HUES48 (cell line): ENCODE results near the gene RXRB.

Experiments
- H3K27ac ChIP-seq: one replicate; pipeline ENCODE4 v1.7.0; 2013; ENCODE audit warnings: low read depth, low read length, inconsistent platforms
- H3K27me3 ChIP-seq: 2 replicates; pipeline ENCODE4 v1.6.1; 2013; ENCODE audit warnings: mild to moderate bottlenecking, low read length; ENCODE audit not compliant: control insufficient read depth, insufficient read depth
- H3K36me3 ChIP-seq: 2 replicates; pipeline ENCODE4 v1.6.1; 2013; ENCODE audit warnings: low read length; ENCODE audit not compliant: control insufficient read depth, insufficient read depth
- H3K4me1 ChIP-seq: 2 replicates; pipeline ENCODE4 v1.6.1; 2013; ENCODE audit warnings: mild to moderate bottlenecking, low read length; ENCODE audit not compliant: control insufficient read depth, insufficient read depth
- H3K4me3 ChIP-seq: 2 replicates; pipeline ENCODE4 v1.5.1; 2013; ENCODE audit warnings: mild to moderate bottlenecking, low read depth, low read length
- H3K9ac ChIP-seq: 2 replicates; pipeline ENCODE4 v1.6.1; 2013; ENCODE audit warnings: mild to moderate bottlenecking, low read depth, low read length, moderate library complexity
- H3K9me3 ChIP-seq: 2 replicates; pipeline ENCODE4 v1.6.1; 2013; ENCODE audit warnings: low read length; ENCODE audit not compliant: control insufficient read depth, insufficient read depth

Gene RXRB

GRCh38 chr6:33171880-33172687, 28.4 kb downstream of the RXRB start:
- H3K4me3 ChIP-seq = no peak overlapping the region
- H3K36me3 ChIP-seq = no peaks in the 10 kb centered on the region
- peaks cover 6% of the 10 kb centered on the region; the same call in 1 of the 2 replicates for H3K4me1 ChIP-seq
- no peaks in the 10 kb centered on the region for H3K27me3 ChIP-seq
- H3K9me3 ChIP-seq = no peaks in the 10 kb centered on the region
- no peak overlapping the region for H3K9ac ChIP-seq
- H3K27ac ChIP-seq = no peak overlapping the region

- H3K4me3 ChIP-seq = no peak overlapping the region
- H3K27ac ChIP-seq = no peak overlapping the region
- H3K9me3 ChIP-seq = no peaks in the 10 kb centered on the region
- H3K4me1 ChIP-seq = peaks cover 6% of the 10 kb centered on the region; the same call in 1 of the 2 replicates
- no peaks in the 10 kb centered on the region for H3K27me3 ChIP-seq
- no peak overlapping the region for H3K9ac ChIP-seq
- no peaks in the 10 kb centered on the region for H3K36me3 ChIP-seq
Measured at GRCh38 chr6:33171016-33171879, 29.2 kb downstream of the RXRB start.

GRCh38 chr6:33170176-33171015, 30.1 kb downstream of the RXRB start:
- no peaks in the 10 kb centered on the region for H3K27me3 ChIP-seq
- no peaks in the 10 kb centered on the region for H3K9me3 ChIP-seq
- H3K4me1 ChIP-seq = peaks cover 6% of the 10 kb centered on the region; the same call in 1 of the 2 replicates
- no peak overlapping the region for H3K27ac ChIP-seq
- H3K36me3 ChIP-seq = no peaks in the 10 kb centered on the region
- no peak overlapping the region for H3K4me3 ChIP-seq
- no peak overlapping the region for H3K9ac ChIP-seq

GRCh38 chr6:33169291-33170175, 30.9 kb downstream of the RXRB start:
- Histone ChIP-seq H3K27ac (no peak overlapping the region), H3K4me1 (peaks cover 6% of the 10 kb centered on the region; the same call in 1 of the 2 replicates), H3K4me3 (no peak overlapping the region), H3K36me3 (no peaks in the 10 kb centered on the region), H3K27me3 (no peaks in the 10 kb centered on the region), H3K9ac (no peak overlapping the region), H3K9me3 (no peaks in the 10 kb centered on the region)

- Histone ChIP-seq H3K27me3 (no peaks in the 10 kb centered on the region), H3K36me3 (no peaks in the 10 kb centered on the region), H3K27ac (no peak overlapping the region), H3K9ac (no peak overlapping the region), H3K4me3 (no peak overlapping the region), H3K9me3 (no peaks in the 10 kb centered on the region), H3K4me1 (peaks cover 6% of the 10 kb centered on the region; the same call in 1 of the 2 replicates)
Measured at GRCh38 chr6:33168639-33169038, 31.8 kb downstream of the RXRB start.

GRCh38 chr6:33168284-33168601, 32.2 kb downstream of the RXRB start:
- H3K36me3 ChIP-seq = no peaks in the 10 kb centered on the region
- no peaks in the 10 kb centered on the region for H3K27me3 ChIP-seq
- H3K4me1 ChIP-seq = peaks cover 6% of the 10 kb centered on the region; the same call in 1 of the 2 replicates
- no peak overlapping the region for H3K9ac ChIP-seq
- H3K9me3 ChIP-seq = no peaks in the 10 kb centered on the region
- no peak overlapping the region for H3K4me3 ChIP-seq
- H3K27ac ChIP-seq = no peak overlapping the region

GRCh38 chr6:33167374-33168283, 32.8 kb downstream of the RXRB start:
- no peak overlapping the region for H3K9ac ChIP-seq
- peaks cover under 1% of the 10 kb centered on the region; the same call in 1 of the 2 replicates for H3K27me3 ChIP-seq
- H3K36me3 ChIP-seq = no peaks in the 10 kb centered on the region
- no peak overlapping the region for H3K4me3 ChIP-seq
- H3K27ac ChIP-seq = no peak overlapping the region
- no peaks in the 10 kb centered on the region for H3K9me3 ChIP-seq
- H3K4me1 ChIP-seq = 0 out of 2 replicates have a peak, but pooled peaks cover 3% of the 10 kb centered on the region

GRCh38 chr6:33166811-33167210, 33.7 kb downstream of the RXRB start:
- Histone ChIP-seq H3K4me3 (no peak overlapping the region), H3K9ac (no peak overlapping the region), H3K36me3 (no peaks in the 10 kb centered on the region), H3K9me3 (no peaks in the 10 kb centered on the region), H3K27ac (no peak overlapping the region), H3K27me3 (peaks cover 8% of the 10 kb centered on the region), H3K4me1 (no peaks in the 10 kb centered on the region)

- H3K4me1 ChIP-seq = no peaks in the 10 kb centered on the region
- H3K9ac ChIP-seq = no peak overlapping the region
- no peak overlapping the region for H3K4me3 ChIP-seq
- H3K27me3 ChIP-seq = peaks cover 10% of the 10 kb centered on the region
- no peaks in the 10 kb centered on the region for H3K9me3 ChIP-seq
- H3K36me3 ChIP-seq = no peaks in the 10 kb centered on the region
- no peak overlapping the region for H3K27ac ChIP-seq
Measured at GRCh38 chr6:33166363-33166762, 34.1 kb downstream of the RXRB start.
